Midbrain (tissue), 1 donor: Measurements from ENCODE around the gene PPP4C.

Experiments used
- DNase-seq: peaks from one replicate; lab custom pipeline; 2025; lab: John Stamatoyannopoulos, UW

PPP4C gene

DNA sequence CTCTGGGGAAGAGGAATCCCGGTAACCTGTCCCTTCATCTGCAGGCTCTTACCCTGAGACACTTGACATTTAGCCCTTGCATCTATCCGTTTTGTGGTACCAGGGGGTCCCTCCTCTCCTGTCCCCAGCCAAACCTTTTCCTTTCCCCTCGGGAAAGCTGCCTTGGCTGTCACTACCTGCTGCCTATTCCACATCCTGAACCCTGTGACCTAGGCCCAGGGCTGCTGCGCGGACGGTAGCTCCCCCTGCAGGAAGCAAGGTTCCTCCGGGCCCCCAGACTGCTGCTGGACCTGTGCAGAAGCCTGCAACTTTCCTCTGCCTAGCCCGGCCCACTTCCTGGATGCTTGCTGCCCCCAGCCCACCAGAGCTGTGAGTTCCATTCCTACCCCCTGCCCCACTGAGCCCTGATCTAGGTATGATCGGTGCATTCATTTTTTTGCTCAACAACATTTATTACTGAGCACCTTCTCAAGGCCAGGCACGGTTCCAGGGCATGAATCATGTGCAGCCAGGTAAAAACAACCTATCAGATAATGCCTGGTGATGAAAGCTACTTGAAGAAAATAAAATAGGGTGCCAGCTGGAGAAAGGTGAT is 20.7 kb upstream of the PPP4C start:
- DNase-seq: no peak

DNA sequence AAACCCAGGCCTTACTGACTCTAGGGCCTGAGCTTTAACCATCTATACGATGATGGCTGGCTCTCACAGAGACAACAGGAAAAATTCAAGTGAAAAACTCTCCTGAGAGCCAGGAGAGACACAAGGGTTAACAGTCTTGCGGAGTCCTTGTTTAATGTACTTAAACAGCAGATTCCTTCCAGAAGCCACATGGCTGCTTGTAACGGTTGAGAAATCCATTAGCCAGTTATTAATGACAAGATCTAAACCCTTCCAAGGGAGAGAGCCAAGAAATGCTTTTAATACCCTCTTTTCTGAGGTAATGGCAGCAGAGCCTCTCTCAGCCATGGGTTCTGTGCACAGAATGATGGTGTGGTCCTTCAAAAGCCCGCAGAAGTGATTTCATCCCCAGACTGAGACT is 15.4 kb upstream of the PPP4C start:
- no peak for DNase-seq

GRCh38 chr16:30060836-30061554 is 14.8 kb upstream of the PPP4C start:
- no peak for DNase-seq

DNA sequence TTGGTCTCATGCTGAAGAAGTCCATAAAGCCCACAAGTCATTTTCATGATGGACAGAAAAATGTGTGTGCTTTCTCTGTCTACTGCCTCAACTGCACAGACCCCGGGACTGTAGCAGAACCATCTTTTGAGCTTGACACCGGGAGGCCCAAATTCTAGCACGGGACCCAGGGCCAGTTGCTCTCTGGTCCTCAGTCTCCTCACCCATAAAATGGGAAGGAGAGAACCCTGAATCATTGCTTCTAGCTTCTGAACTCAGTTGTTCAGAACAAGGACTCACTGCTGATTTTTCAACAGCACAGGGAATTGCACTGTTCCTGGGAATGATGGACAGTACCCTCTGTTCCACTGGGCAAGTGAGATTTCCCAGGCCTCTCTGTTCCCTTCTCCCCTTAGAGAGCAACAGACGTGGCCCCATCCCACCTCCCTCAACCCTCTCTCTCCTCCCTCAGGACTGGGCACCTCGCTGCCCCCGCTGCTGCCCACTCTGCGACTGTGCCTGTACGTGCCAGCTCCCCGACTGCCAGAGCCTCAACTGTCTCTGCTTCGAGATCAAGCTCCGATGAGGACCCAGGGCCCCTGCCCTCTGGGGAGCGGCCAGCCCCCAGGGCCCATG is 12.4 kb upstream of the PPP4C start:
- no peak for DNase-seq

DNA sequence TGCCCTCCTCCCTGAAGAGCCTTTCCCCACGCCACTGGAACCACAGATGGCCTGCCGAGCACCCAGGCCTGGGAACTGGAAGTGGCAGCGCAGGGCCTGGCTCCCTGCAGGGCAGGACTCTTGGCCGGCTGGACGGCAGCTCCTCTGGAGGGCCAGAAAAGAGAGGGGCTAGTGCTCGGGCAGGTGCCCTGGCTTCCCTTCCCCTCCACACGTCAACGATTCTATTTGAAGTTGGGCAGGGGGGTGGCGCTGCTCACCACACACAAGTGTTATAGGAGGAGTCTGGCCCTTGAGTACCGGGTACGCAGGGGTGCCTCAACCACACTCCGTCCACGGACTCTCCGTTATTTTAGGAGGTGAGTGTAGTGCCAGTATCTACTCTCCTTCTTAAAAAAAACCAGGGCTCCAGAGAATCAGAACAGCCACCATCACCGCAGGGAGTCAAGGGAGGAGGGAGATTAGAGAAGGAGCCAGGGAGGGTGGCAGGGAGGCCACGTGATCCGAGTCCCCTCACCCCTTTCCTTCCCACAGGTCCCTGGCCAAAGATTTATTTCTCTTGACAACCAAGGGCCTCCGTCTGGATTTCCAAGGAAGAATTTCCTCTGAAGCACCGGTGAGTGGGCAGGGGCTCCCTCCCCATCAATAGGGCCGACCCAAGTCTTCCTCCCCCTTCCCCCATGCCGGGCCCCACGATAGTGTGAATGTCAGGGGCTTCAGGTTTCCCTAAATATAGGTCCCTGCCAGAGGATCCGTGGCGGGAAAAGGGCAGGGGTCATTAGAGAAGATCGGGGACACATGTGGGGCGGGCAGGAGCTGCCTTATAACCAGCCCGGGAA is 11.7 kb upstream of the PPP4C start:
- DNase-seq: peak; percentile 90

DNA sequence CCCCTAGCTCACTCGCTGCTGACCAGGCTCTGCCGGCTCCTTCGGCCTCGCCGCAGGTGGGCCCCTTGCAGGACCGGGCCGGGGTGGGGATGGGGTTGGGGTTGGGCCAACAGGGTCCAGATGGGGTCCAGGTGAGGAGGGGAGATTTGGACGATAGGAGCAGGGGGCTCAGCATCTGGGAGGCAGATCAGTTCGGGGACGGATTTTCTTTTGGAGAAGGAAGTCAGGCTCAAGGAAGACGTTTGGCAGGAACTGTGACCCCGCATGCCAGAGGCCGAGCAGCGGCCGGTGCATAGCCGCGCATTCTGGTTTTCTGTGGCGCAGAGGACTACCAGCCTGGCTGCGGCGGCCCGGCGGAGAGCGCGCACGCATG is 11.1 kb upstream of the PPP4C start:
- peak; percentile 82 for DNase-seq

DNA sequence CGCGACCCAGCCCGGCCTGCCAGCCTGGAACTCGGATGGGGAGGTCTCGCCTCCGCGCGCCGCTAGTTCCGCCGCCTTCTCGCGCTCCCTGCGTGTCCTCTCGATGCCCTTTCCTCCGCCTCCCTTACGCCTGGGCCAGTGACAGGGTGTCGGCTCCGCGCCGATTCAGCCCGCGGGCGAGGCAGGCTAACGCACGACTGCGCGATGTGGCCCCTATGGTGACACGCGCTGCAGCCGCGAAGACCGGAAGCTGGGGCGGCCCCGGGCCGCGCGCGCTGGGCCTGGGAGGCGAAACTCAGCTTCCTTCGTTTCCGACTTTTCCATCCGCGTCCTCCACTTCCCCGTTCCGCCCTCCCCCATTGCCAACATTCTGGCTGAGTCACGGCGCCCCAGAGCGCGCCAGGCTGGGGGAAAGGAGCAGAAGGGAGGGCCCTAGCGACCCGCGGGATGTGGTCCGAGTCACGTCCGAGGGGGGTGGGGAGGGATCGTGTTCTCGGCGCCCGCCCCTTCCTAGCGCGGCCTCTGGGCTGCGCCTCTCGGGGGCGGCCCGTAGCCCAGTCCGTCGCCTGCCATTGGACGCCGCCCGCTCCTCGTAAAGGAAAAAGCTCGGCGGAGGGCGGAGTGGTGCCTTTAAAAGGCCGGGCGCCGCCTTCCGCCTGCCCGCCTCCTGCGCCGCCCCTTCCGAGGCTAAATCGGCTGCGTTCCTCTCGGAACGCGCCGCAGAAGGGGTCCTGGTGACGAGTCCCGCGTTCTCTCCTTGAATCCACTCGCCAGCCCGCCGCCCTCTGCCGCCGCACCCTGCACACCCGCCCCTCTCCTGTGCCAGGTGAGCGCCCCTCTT is 10.5 kb upstream of the PPP4C start, which contains the start of gene ALDOA:
TSS of gene ALDOA (plus strand) at position 659 of the 841 bp plus-strand sequence. CDS start 1,138 bp downstream, outside the sequence.
- DNase-seq: peak; percentile 98

- no peak for DNase-seq
These were observed 9.6 kb upstream of the PPP4C start for GRCh38 chr16:30065943-30066760.

GRCh38 chr16:30066761-30067583 is 8.8 kb upstream of the PPP4C start:
- peak; percentile 27 for DNase-seq

DNA sequence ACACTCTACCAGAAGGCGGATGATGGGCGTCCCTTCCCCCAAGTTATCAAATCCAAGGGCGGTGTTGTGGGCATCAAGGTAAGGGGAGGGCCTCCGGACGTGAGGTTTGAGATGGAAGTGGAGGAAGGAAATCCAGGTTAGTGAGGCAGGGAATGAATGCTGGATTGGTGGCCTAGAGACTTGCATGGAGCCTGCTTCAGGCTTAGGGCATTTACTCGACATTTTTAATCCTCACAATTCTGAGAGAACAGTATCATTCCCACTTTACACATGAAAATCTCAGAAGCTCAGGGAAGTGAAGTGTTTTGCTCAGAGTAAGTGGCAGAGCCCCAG is 8.2 kb upstream of the PPP4C start:
- DNase-seq: no peak

GRCh38 chr16:30068333-30068732 is 7.5 kb upstream of the PPP4C start:
- no peak for DNase-seq

- DNase-seq: no peak
These were observed 6.8 kb upstream of the PPP4C start for GRCh38 chr16:30068750-30069610.

- DNase-seq: peak; percentile 80
These were observed 6.0 kb upstream of the PPP4C start for GRCh38 chr16:30069611-30070462.

GRCh38 chr16:30070490-30070889 is 5.3 kb upstream of the PPP4C start:
- no peak for DNase-seq

- DNase-seq: no peak
These were observed 540 bp downstream of the PPP4C start for GRCh38 chr16:30076276-30076791.

DNA sequence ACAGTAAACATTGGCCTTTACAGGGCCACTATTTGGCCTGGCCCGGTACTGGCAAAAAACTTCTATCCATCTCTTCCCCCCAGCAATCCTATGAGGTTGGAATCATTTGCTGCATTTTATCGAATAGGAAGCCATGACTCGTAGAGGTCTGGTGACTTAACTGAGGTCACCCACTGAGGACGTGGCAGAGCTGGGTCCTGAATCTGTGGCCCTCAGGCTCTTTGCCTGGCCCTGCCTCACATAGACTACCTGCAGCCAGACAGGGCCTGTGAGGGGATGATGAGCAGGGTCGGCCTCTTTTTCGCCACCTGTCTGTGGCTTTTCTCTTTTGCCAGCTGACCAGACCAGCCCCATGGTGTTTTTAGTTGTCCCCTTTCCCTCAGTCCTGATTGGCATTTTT is 1.9 kb downstream of the PPP4C start:
- DNase-seq: no peak

DNA sequence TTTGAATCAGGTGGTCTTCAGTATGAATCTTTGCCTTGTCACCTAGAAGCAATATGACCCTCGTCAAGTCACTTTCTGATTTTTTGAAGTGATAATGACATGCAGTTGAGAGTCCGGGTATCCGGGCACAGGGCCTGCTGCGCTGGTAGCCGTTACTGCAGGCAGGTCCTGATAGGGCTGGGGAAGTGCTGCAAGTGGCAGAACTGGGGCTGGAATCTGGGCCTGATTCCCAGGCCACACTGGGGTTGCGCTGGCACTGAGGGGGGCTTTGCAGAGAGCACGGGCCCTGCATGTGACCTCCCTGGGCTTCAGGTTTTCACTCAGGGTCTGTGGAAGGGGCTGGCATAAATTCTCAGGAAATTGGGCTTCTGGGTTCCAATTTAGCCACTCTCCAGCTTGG is 3.0 kb downstream of the PPP4C start:
- no peak for DNase-seq

GRCh38 chr16:30079480-30079879 is 3.7 kb downstream of the PPP4C start:
- no peak for DNase-seq
